ENCODE measurements around the gene ZMIZ2. TPM values are rescaled to one million over a fixed set of nuclear protein-coding genes. Genes with fewer than 3 reads are reported as not detected.
A peak's percentile ranks its signal among the peaks of the same experiment; 100 is the strongest.

The ZMIZ2 gene
- total RNA-seq, 1 donor = 18.8 TPM

GRCh38 chr7:44750921-44751571 is 2.4 kb downstream of the ZMIZ2 start:
- Histone ChIP-seq H3K4me3 (ENCODE audit: insufficient read depth, low read length) (no peak overlapping the region), H3K36me3 (ENCODE audit: insufficient read depth, low read length) (no peaks in the 10 kb centered on the region), H3K9me3 (ENCODE audit: low read depth, low read length) (no peaks in the 10 kb centered on the region), H2AFZ (ENCODE audit: low read length) (no peak overlapping the region), H3K79me2 (ENCODE audit: insufficient read depth, low read length) (peaks cover 71% of the 10 kb centered on the region), H3K4me1 (ENCODE audit: insufficient read depth, low read length) (peaks cover 12% of the 10 kb centered on the region), H3K27me3 (ENCODE audit: insufficient read depth, low read length) (no peaks in the 10 kb centered on the region), H4K20me1 (ENCODE audit: insufficient read depth, low read length) (peaks cover 40% of the 10 kb centered on the region), H3K4me2 (ENCODE audit: insufficient read depth, low read length) (no peak overlapping the region), H3K27ac (ENCODE audit: low read depth, low read length) (no peak overlapping the region)
- no peak for TF ChIP-seq CTCF (IDR thresholded peaks at IDR 0.05; ENCODE audit: extremely low read depth, low read depth, low read length)
- peak; percentile 83 for DNase-seq (ENCODE audit: insufficient read length, low spot score, missing footprints)

- Histone ChIP-seq H2AFZ (ENCODE audit: low read length) (no peak overlapping the region), H3K4me3 (ENCODE audit: insufficient read depth, low read length) (no peak overlapping the region), H3K4me1 (ENCODE audit: insufficient read depth, low read length) (peaks cover 12% of the 10 kb centered on the region), H3K79me2 (ENCODE audit: insufficient read depth, low read length) (peaks cover 84% of the 10 kb centered on the region), H4K20me1 (ENCODE audit: insufficient read depth, low read length) (peaks cover 47% of the 10 kb centered on the region), H3K9me3 (ENCODE audit: low read depth, low read length) (no peaks in the 10 kb centered on the region), H3K4me2 (ENCODE audit: insufficient read depth, low read length) (no peak overlapping the region), H3K27ac (ENCODE audit: low read depth, low read length) (no peak overlapping the region), H3K36me3 (ENCODE audit: insufficient read depth, low read length) (peaks cover 9% of the 10 kb centered on the region), H3K27me3 (ENCODE audit: insufficient read depth, low read length) (no peaks in the 10 kb centered on the region)
- DNase-seq (ENCODE audit: insufficient read length, low spot score, missing footprints) = peak; percentile 65
- TF ChIP-seq CTCF (IDR thresholded peaks at IDR 0.05; ENCODE audit: extremely low read depth, low read depth, low read length) = no peak
Observed at GRCh38 chr7:44752822-44753221, 4.2 kb downstream of the ZMIZ2 start.

- Histone ChIP-seq H3K4me1 (ENCODE audit: insufficient read depth, low read length) (peaks cover 2% of the 10 kb centered on the region), H3K4me2 (ENCODE audit: insufficient read depth, low read length) (no peak overlapping the region), H3K36me3 (ENCODE audit: insufficient read depth, low read length) (peaks cover 14% of the 10 kb centered on the region), H3K27me3 (ENCODE audit: insufficient read depth, low read length) (no peaks in the 10 kb centered on the region), H3K79me2 (ENCODE audit: insufficient read depth, low read length) (peaks cover 72% of the 10 kb centered on the region), H4K20me1 (ENCODE audit: insufficient read depth, low read length) (peaks cover 35% of the 10 kb centered on the region), H3K27ac (ENCODE audit: low read depth, low read length) (peak overlapping the region; percentile 11), H2AFZ (ENCODE audit: low read length) (no peak overlapping the region), H3K9me3 (ENCODE audit: low read depth, low read length) (no peaks in the 10 kb centered on the region), H3K4me3 (ENCODE audit: insufficient read depth, low read length) (no peak overlapping the region)
- DNase-seq (ENCODE audit: insufficient read length, low spot score, missing footprints) = peak; percentile 62
- TF ChIP-seq CTCF (IDR thresholded peaks at IDR 0.05; ENCODE audit: extremely low read depth, low read depth, low read length) = no peak
Observed at GRCh38 chr7:44754802-44755697, 6.4 kb downstream of the ZMIZ2 start.
